Measurements from ENCODE around the gene CUTC.

Gene CUTC

GRCh38 chr10:99742701-99743100, 10.7 kb downstream of the CUTC start:
- DNase-seq (ENCODE audit: low read depth), result no peak

GRCh38 chr10:99743841-99744240, 11.8 kb downstream of the CUTC start:
- no peak for DNase-seq (ENCODE audit: low read depth)

- peak; percentile 72 for DNase-seq (ENCODE audit: low read depth)
Observed at GRCh38 chr10:99746166-99746565, 14.1 kb downstream of the CUTC start.

- DNase-seq (ENCODE audit: low read depth), result no peak
Observed at GRCh38 chr10:99748823-99749451, 16.9 kb downstream of the CUTC start.

GRCh38 chr10:99750641-99751040, 18.6 kb downstream of the CUTC start:
- DNase-seq (ENCODE audit: low read depth), result no peak

- peak; percentile 48 for DNase-seq (ENCODE audit: low read depth)
Observed at GRCh38 chr10:99754670-99755069, 22.6 kb downstream of the CUTC start.

- no peak for DNase-seq (ENCODE audit: low read depth)
Observed at GRCh38 chr10:99756159-99756558, 24.1 kb downstream of the CUTC start.

GRCh38 chr10:99758211-99758891, 26.3 kb downstream of the CUTC start:
- peak; percentile 95 for DNase-seq (ENCODE audit: low read depth)

- DNase-seq (ENCODE audit: low read depth), result no peak
Observed at GRCh38 chr10:99760321-99760720, 28.3 kb downstream of the CUTC start.

GRCh38 chr10:99761365-99761764, 29.3 kb downstream of the CUTC start:
- DNase-seq (ENCODE audit: low read depth), result no peak

- no peak for DNase-seq (ENCODE audit: low read depth)
Observed at GRCh38 chr10:99765672-99766301, 33.8 kb downstream of the CUTC start.

- no peak for DNase-seq (ENCODE audit: low read depth)
Observed at GRCh38 chr10:99766302-99766681, 34.3 kb downstream of the CUTC start.

GRCh38 chr10:99767901-99768300, 35.9 kb downstream of the CUTC start:
- DNase-seq (ENCODE audit: low read depth), result no peak

- DNase-seq (ENCODE audit: low read depth), result no peak
Observed at GRCh38 chr10:99768556-99768955, 36.5 kb downstream of the CUTC start.

- DNase-seq (ENCODE audit: low read depth), result no peak
Observed at GRCh38 chr10:99769706-99770105, 37.7 kb downstream of the CUTC start.

- DNase-seq (ENCODE audit: low read depth), result no peak
Observed at GRCh38 chr10:99770408-99771045, 38.5 kb downstream of the CUTC start.

GRCh38 chr10:99775850-99776249, 43.8 kb downstream of the CUTC start:
- peak; percentile 89 for DNase-seq (ENCODE audit: low read depth)

GRCh38 chr10:99777918-99778714, 46.1 kb downstream of the CUTC start:
- DNase-seq (ENCODE audit: low read depth), result no peak

- peak; percentile 89 for DNase-seq (ENCODE audit: low read depth)
Observed at GRCh38 chr10:99779335-99779734, 47.3 kb downstream of the CUTC start.

GRCh38 chr10:99781734-99782429, 49.8 kb downstream of the CUTC start:
- no peak for DNase-seq (ENCODE audit: low read depth)

- no peak for DNase-seq (ENCODE audit: low read depth)
Observed at GRCh38 chr10:99782447-99783286, 50.6 kb downstream of the CUTC start, which contains the start of gene ABCC2. TSS of gene ABCC2 (plus strand) at chr10:99782640. CDS start at chr10:99782845, 205 bp downstream.
